ENCODE results near the gene GSTA3.
"Not testable (repeated sequence)": the region's sequence is repeated elsewhere in the genome, so short reads cannot be mapped to it uniquely, and the experiment has no call there.

The GSTA3 gene

GRCh38 chr6:52909531-52909930 lies at the start of gene GSTA3:
TSS of gene GSTA3 (minus strand) at chr6:52909698. CDS start at chr6:52905834, 3,864 bp downstream.
- no peak within 1 kb of the TSS for H3K9ac ChIP-seq (ENCODE audit: insufficient read length, low read depth)
- DNase-seq (ENCODE audit: low read depth, low spot score) = no peak
- H3K4me3 ChIP-seq (ENCODE audit: insufficient read length, low read depth) = no peak within 1 kb of the TSS
- no peaks in the 10 kb centered on the region for H3K36me3 ChIP-seq (ENCODE audit: insufficient read depth, insufficient read length, low read length)
- H3K4me1 ChIP-seq (ENCODE audit: insufficient read depth, insufficient read length) = no peaks in the 10 kb centered on the region
- no peaks in the 10 kb centered on the region for H3K9me3 ChIP-seq (ENCODE audit: insufficient read depth, low read length)
- no peaks in the 10 kb centered on the region for H3K27me3 ChIP-seq (ENCODE audit: insufficient read depth, insufficient read length)
- TF ChIP-seq SUZ12 (IDR thresholded peaks at IDR 0.05; ENCODE audit: extremely low read depth, insufficient read depth, insufficient read length) (no peak), ZNF274 (IDR thresholded peaks at IDR 0.05; ENCODE audit: low read depth, low read length) (no peak), YY1 (IDR thresholded peaks at IDR 0.05; ENCODE audit: insufficient read depth, insufficient read length) (no peak)

GRCh38 chr6:52958546-52959255 lies 49.2 kb upstream of the GSTA3 start:
- H3K9me3 ChIP-seq (ENCODE audit: insufficient read depth, low read length) = peaks cover 12% of the 10 kb centered on the region; the same call in 1 of the 2 replicates
- H3K36me3 ChIP-seq (ENCODE audit: insufficient read depth, insufficient read length, low read length) = no peaks in the 10 kb centered on the region
- no peak overlapping the region for H3K4me3 ChIP-seq (ENCODE audit: insufficient read length, low read depth)
- no peaks in the 10 kb centered on the region for H3K27me3 ChIP-seq (ENCODE audit: insufficient read depth, insufficient read length)
- DNase-seq (ENCODE audit: low read depth, low spot score) = no peak
- H3K4me1 ChIP-seq (ENCODE audit: insufficient read depth, insufficient read length) = no peaks in the 10 kb centered on the region
- H3K9ac ChIP-seq (ENCODE audit: insufficient read length, low read depth) = no peak overlapping the region
- TF ChIP-seq SUZ12 (IDR thresholded peaks at IDR 0.05; ENCODE audit: extremely low read depth, insufficient read depth, insufficient read length) (no peak), ZNF274 (IDR thresholded peaks at IDR 0.05; ENCODE audit: low read depth, low read length) (no peak), YY1 (IDR thresholded peaks at IDR 0.05; ENCODE audit: insufficient read depth, insufficient read length) (no peak)

GRCh38 chr6:52955871-52956270 lies 46.4 kb upstream of the GSTA3 start:
- no peak for TF ChIP-seq ZNF274 (IDR thresholded peaks at IDR 0.05; ENCODE audit: low read depth, low read length)
- TF ChIP-seq SUZ12 (IDR thresholded peaks at IDR 0.05; ENCODE audit: extremely low read depth, insufficient read depth, insufficient read length) = no peak
- TF ChIP-seq YY1 (IDR thresholded peaks at IDR 0.05; ENCODE audit: insufficient read depth, insufficient read length) = no peak
- Histone ChIP-seq H3K4me1 (ENCODE audit: insufficient read depth, insufficient read length) (no peaks in the 10 kb centered on the region), H3K9me3 (ENCODE audit: insufficient read depth, low read length) (no peaks in the 10 kb centered on the region; the same call in 1 of the 2 replicates), H3K4me3 (ENCODE audit: insufficient read length, low read depth) (no peak overlapping the region), H3K27me3 (ENCODE audit: insufficient read depth, insufficient read length) (no peaks in the 10 kb centered on the region), H3K9ac (ENCODE audit: insufficient read length, low read depth) (no peak overlapping the region), H3K36me3 (ENCODE audit: insufficient read depth, insufficient read length, low read length) (no peaks in the 10 kb centered on the region)
- DNase-seq (ENCODE audit: low read depth, low spot score) = no peak

- Histone ChIP-seq H3K9ac (ENCODE audit: insufficient read length, low read depth) (no peak overlapping the region), H3K4me3 (ENCODE audit: insufficient read length, low read depth) (no peak overlapping the region), H3K9me3 (ENCODE audit: insufficient read depth, low read length) (no peaks in the 10 kb centered on the region; the same call in 1 of the 2 replicates), H3K36me3 (ENCODE audit: insufficient read depth, insufficient read length, low read length) (no peaks in the 10 kb centered on the region), H3K27me3 (ENCODE audit: insufficient read depth, insufficient read length) (no peaks in the 10 kb centered on the region), H3K4me1 (ENCODE audit: insufficient read depth, insufficient read length) (no peaks in the 10 kb centered on the region)
- TF ChIP-seq ZNF274 (IDR thresholded peaks at IDR 0.05; ENCODE audit: low read depth, low read length) (no peak), SUZ12 (IDR thresholded peaks at IDR 0.05; ENCODE audit: extremely low read depth, insufficient read depth, insufficient read length) (no peak), YY1 (IDR thresholded peaks at IDR 0.05; ENCODE audit: insufficient read depth, insufficient read length) (no peak)
- no peak for DNase-seq (ENCODE audit: low read depth, low spot score)
Observed at GRCh38 chr6:52953911-52954839, 44.7 kb upstream of the GSTA3 start.

GRCh38 chr6:52946306-52946705 lies 36.8 kb upstream of the GSTA3 start:
- Histone ChIP-seq H3K9me3 (ENCODE audit: insufficient read depth, low read length) (no peaks in the 10 kb centered on the region), H3K4me3 (ENCODE audit: insufficient read length, low read depth) (no peak overlapping the region), H3K36me3 (ENCODE audit: insufficient read depth, insufficient read length, low read length) (no peaks in the 10 kb centered on the region), H3K9ac (ENCODE audit: insufficient read length, low read depth) (no peak overlapping the region), H3K4me1 (ENCODE audit: insufficient read depth, insufficient read length) (peaks cover 2% of the 10 kb centered on the region), H3K27me3 (ENCODE audit: insufficient read depth, insufficient read length) (no peaks in the 10 kb centered on the region)
- TF ChIP-seq ZNF274 (IDR thresholded peaks at IDR 0.05; ENCODE audit: low read depth, low read length) (no peak), SUZ12 (IDR thresholded peaks at IDR 0.05; ENCODE audit: extremely low read depth, insufficient read depth, insufficient read length) (no peak), YY1 (IDR thresholded peaks at IDR 0.05; ENCODE audit: insufficient read depth, insufficient read length) (no peak)
- DNase-seq (ENCODE audit: low read depth, low spot score) = no peak

GRCh38 chr6:52942821-52943220 lies 33.3 kb upstream of the GSTA3 start:
- not testable (repeated sequence) for H3K4me1 ChIP-seq (ENCODE audit: insufficient read depth, insufficient read length); H3K27me3 ChIP-seq (ENCODE audit: insufficient read depth, insufficient read length); DNase-seq (ENCODE audit: low read depth, low spot score); H3K9me3 ChIP-seq (ENCODE audit: insufficient read depth, low read length); H3K9ac ChIP-seq (ENCODE audit: insufficient read length, low read depth); H3K4me3 ChIP-seq (ENCODE audit: insufficient read length, low read depth); H3K36me3 ChIP-seq (ENCODE audit: insufficient read depth, insufficient read length, low read length)

GRCh38 chr6:52942221-52942620 lies 32.7 kb upstream of the GSTA3 start:
- Histone ChIP-seq H3K36me3 (ENCODE audit: insufficient read depth, insufficient read length, low read length) (no peaks in the 10 kb centered on the region), H3K9ac (ENCODE audit: insufficient read length, low read depth) (no peak overlapping the region), H3K9me3 (ENCODE audit: insufficient read depth, low read length) (no peaks in the 10 kb centered on the region), H3K27me3 (ENCODE audit: insufficient read depth, insufficient read length) (no peaks in the 10 kb centered on the region), H3K4me1 (ENCODE audit: insufficient read depth, insufficient read length) (peaks cover 2% of the 10 kb centered on the region), H3K4me3 (ENCODE audit: insufficient read length, low read depth) (no peak overlapping the region)
- DNase-seq (ENCODE audit: low read depth, low spot score) = no peak
- TF ChIP-seq SUZ12 (IDR thresholded peaks at IDR 0.05; ENCODE audit: extremely low read depth, insufficient read depth, insufficient read length) (no peak), YY1 (IDR thresholded peaks at IDR 0.05; ENCODE audit: insufficient read depth, insufficient read length) (no peak), ZNF274 (IDR thresholded peaks at IDR 0.05; ENCODE audit: low read depth, low read length) (no peak)
